Renal cortex interstitium (tissue), 11 donors: ENCODE measurements around the gene PLD4. TPM values are rescaled to one million over a fixed set of nuclear protein-coding genes. Genes with fewer than 3 reads are reported as not detected.
"Not testable (repeated sequence)": the region's sequence is repeated elsewhere in the genome, so short reads cannot be mapped to it uniquely, and the experiment has no call there.

Experiments used
- DNase-seq, 11 donors: peaks; one replicate each; pipeline ENCODE4 v3.0.0-alpha.2; 2013; ENCODE audit warnings: low read depth in 9 of 11, low spot score in 4 of 11; ENCODE audit errors: extremely low read depth in 1 of 11
- polyA plus RNA-seq, 3 donors: library from polyadenylated mRNA; unstranded; fragments of 120-200 nt; gene quantifications; one replicate each; pipeline ENCODE4 v1.2.1, GENCODE V29; 2013; ENCODE audit not compliant: insufficient read length in 3 of 3

Gene PLD4
- polyA plus RNA-seq, 3 donors, result 2.4 to 5.1 (median 4.5) TPM

DNA sequence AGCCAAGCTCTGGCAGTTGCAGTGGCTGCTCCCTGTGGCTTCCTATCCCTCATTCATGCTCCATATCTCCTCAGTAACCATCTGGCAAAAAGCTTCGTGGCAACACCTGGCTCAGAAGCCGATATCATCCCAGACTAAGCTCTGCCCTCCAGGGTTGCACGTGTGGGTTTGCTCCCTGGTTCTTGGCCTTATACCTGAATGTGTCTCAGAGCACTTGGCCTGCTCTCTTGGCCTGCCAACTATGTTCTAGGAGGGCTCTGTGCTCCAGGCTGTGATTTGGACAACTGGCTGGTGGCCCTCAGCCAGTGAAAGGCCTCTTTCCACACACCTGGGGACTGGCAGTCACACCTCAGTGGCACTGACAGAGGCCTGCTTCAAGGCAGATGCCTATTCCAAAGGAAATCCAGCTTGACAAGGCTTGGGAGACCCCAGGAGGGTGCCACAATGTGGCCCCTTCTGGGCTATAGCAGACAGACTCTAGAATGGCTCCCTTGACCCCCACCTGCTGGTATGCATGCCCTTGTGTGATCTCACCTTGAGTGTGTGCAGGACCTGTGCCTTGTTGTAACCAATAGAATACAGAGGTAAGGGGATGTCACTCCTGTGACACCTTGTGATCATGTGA is 10.5 kb downstream of the PLD4 start:
- no peak for DNase-seq

DNA sequence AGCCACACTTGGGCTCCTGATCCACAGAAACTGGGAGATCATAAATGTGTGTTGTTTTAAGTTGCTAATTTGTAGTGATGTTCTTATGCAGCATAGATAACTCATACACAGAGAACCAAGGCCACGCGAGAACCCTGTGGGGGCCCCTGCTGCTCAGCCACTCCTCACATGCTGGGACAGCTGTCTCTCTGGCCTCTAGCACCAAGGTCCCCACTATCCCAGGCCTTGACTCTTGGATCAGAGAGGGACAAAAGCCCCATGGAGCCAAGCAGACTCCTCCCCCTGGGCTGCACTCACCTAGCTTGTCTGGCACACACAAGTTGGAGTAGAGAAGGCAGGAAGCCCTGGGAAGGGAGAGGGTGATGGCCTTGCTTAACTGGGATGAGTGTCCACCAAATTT is 11.3 kb downstream of the PLD4 start:
- no peak for DNase-seq

- DNase-seq, result no peak
Measured at GRCh38 chr14:104936361-104937155, 11.9 kb downstream of the PLD4 start.

DNA sequence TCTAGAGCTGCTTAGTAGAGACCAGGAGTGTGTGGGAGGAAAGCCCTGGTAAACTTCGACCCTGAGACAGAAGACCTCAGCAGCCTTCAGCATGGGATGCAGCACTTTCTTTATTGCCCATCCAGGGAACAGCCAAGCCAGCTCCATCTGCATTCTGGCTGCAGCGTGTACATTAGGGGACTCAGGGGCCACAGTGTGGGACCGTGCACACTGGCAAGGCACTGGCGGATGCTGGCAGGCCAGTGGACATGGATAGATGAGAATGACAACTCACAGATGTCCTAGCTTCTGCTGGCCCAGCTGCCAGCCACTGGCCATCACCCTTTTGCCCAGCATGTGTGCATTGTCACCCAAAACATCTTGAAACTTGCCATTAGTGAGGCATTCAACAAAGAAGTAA is 12.5 kb downstream of the PLD4 start:
- DNase-seq, result no peak

- DNase-seq, result no peak
Measured at GRCh38 chr14:104937694-104938365, 13.2 kb downstream of the PLD4 start.

DNA sequence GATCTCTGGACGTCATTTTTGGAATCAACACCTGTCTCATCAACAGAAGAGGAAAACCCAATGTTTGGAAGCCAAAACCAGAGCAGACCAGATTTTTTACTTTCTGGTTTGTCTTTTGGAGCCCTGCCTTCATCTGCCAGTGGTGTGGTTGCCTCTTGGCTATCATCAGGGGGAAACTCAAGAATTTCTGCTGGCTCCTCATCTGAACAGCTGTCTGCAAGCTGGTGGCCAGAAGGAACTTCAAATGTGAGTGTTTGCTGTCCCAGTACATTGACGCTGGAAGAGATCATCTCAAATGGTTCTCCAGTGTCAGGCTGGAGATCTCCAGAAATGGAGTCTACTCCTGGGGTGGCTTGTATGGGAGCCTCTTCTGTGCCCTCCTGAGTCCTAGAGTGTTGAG is 13.8 kb downstream of the PLD4 start:
- DNase-seq, result no peak

GRCh38 chr14:104938960-104939359 is 14.3 kb downstream of the PLD4 start:
- no peak for DNase-seq

DNA sequence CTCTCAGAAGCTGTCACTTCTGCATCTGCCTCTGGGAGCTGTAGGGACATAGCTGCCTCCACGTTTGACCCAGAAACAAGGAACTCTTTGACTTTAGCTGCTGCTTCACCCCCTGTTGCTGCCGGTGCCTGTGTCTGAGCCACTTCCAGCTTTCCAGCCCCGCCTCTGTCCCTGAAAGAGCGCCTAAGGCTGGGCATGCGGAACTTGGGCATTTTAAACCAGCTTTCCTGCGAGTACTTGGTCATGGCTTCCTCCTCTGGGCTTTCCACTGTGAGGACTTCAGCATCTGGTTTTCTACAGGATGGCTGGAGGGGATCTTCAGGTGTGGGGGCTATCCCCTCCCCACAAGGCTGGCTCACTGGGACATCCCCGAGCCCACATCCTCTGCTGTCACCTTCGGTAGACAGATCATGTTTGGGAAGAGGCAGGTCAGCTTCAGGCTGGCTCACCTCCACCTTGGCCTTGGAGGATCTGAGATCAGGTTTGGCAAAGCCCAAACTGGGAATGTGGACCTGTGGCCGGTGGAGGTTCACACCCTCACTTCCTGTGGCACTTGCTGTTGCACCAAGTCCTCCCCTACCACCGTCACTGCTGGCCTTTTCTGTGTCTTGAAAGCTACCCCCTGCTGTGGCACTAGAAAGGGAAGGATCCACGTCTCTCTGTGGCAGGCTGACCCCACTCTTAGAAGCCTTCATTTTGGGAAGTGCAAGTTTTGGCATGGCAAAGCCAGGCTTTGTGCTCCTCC is 15.2 kb downstream of the PLD4 start:
- no peak for DNase-seq

DNA sequence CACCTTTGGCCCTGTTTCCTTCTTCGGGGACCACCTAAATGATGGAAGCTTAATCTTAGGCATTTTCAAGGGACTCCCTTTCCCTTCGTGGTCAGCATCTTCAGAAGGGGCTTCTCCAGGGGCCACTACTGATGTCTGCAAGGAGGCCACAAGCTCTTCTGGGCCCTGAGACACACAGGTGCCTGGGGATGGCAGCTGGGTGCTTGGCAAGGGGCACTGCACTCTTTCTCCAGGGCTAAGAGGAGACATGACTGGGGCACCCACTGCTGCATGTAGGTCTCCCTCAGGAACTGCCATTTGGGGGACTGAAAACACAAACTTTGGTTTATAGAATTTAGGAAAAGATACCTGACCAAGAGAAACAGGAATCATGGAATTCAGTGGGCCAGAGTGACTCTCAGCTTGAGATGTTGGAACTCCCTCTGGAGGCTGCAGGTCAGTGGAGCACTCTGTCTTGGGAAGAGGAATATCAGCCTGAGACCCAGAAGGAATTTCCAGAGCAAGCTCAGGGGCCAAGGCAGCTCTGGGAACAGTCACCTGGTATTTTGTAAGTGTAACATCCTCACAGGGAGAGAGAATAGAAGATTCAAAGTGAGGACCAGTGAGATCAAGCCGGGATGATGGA is 16.0 kb downstream of the PLD4 start:
- DNase-seq, result no peak

- DNase-seq, result no peak
Measured at GRCh38 chr14:104941508-104942365, 17.1 kb downstream of the PLD4 start.

- no peak for DNase-seq
Measured at GRCh38 chr14:104942586-104942985, 17.9 kb downstream of the PLD4 start.

GRCh38 chr14:104943216-104944015 is 18.7 kb downstream of the PLD4 start:
- not testable (repeated sequence) for DNase-seq

GRCh38 chr14:104944016-104944308 is 19.3 kb downstream of the PLD4 start:
- not testable (repeated sequence) for DNase-seq

DNA sequence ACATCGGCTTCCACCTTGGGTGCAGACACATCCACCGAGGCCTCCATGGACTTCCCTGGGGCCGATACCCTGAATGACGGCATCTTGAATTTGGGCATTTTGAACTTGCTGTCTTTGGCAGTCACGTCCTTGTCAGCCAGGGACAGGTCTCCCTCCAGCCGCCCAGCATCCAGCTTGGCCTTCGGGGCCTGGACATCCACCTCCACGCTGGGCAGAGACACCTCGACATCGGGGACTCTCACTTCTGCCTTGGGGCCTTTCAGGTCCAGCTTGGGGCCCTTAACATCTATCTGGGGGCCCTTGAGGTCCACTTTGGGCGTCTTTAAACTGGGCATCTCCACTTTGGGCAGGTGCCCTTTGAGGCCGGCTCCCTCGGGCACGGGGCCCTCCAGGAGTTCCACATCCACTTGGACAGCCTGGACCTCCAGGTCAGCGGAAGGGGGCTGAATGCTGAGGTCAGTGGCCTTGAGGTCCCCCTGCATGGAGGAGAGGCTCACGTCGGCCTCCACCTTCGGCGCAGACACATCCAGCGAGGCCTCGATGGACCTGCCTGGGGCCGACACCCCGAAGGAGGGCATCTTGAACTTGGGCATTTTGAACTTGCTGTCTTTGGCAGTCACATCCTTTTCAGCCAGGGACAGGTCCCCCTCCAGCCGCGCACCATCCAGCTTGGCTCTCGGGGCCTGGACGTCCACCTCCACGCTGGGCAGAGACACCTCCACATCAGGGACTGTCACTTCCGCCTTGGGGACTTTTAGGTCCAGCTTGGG is 19.9 kb downstream of the PLD4 start:
- not testable (repeated sequence) for DNase-seq

- DNase-seq, result not testable (repeated sequence)
Measured at GRCh38 chr14:104945266-104945665, 20.6 kb downstream of the PLD4 start.

- DNase-seq, result not testable (repeated sequence)
Measured at GRCh38 chr14:104945986-104946965, 21.6 kb downstream of the PLD4 start.
